PFSK-1 (cell line): Measurements from ENCODE around the gene KRT27.
A peak's percentile ranks its signal among the peaks of the same experiment; 100 is the strongest.

Experiments used
- FOXP2 ChIP-seq: optimal IDR thresholded peaks from 2 replicates; pipeline ENCODE3; 2011; ENCODE audit warnings: borderline replicate concordance, control low read depth, inconsistent platforms; ENCODE audit not compliant: insufficient read depth; ENCODE audit errors: extremely low read length, extremely low read depth
- POLR2AphosphoS5 ChIP-seq: IDR thresholded peaks from 2 replicates; pipeline ENCODE4 v1.6.1; 2012; ENCODE audit warnings: low read depth, mild to moderate bottlenecking, control low read depth, low read length, moderate library complexity
- REST ChIP-seq, 2 experiments: IDR thresholded peaks; 2 replicates each; pipeline versions ENCODE4 v1.6.1 to v1.8.0; 2011 to 2012; ENCODE audit warnings: low read depth in 2 of 2, low read length in 2 of 2, control low read depth in 1 of 2, inconsistent platforms in 1 of 2, mild to moderate bottlenecking in 1 of 2, moderate library complexity in 1 of 2; ENCODE audit not compliant: insufficient read depth in 1 of 2
- SIN3A ChIP-seq: IDR thresholded peaks from 2 replicates; pipeline ENCODE4 v1.6.1; 2012; ENCODE audit warnings: mild to moderate bottlenecking, low read length, moderate library complexity, borderline replicate concordance; ENCODE audit not compliant: insufficient read depth
- TAF1 ChIP-seq: IDR thresholded peaks from 2 replicates; pipeline ENCODE4 v1.6.1; 2012; ENCODE audit warnings: low read length, control low read depth, borderline replicate concordance; ENCODE audit not compliant: insufficient read depth

The KRT27 gene

GRCh38 chr17:40806131-40806530, 23.8 kb upstream of the KRT27 start:
- TF ChIP-seq SIN3A: no peak
- no peak for TF ChIP-seq FOXP2
- TF ChIP-seq TAF1: no peak
- TF ChIP-seq REST (IDR thresholded peaks at IDR 0.05; ENCODE audit: insufficient read depth in 1 of 2, low read depth in 2 of 2, low read length in 2 of 2): peak; percentile 48 to 91; a peak in 3 of 4 replicates
- no peak for TF ChIP-seq POLR2AphosphoS5

GRCh38 chr17:40803617-40804082, 21.3 kb upstream of the KRT27 start:
- TF ChIP-seq FOXP2 (peak; percentile 44), REST (IDR thresholded peaks at IDR 0.05; ENCODE audit: insufficient read depth in 1 of 2, low read depth in 2 of 2, low read length in 2 of 2) (no peak)

- no peak for TF ChIP-seq TAF1
- TF ChIP-seq FOXP2: no peak
- no peak for TF ChIP-seq REST (IDR thresholded peaks at IDR 0.05; ENCODE audit: insufficient read depth in 1 of 2, low read depth in 2 of 2, low read length in 2 of 2)
- no peak for TF ChIP-seq SIN3A
- TF ChIP-seq POLR2AphosphoS5: no peak
These were observed 18.8 kb upstream of the KRT27 start for GRCh38 chr17:40801157-40801556.

GRCh38 chr17:40800381-40800780, 18.0 kb upstream of the KRT27 start:
- TF ChIP-seq SIN3A (no peak), REST (IDR thresholded peaks at IDR 0.05; ENCODE audit: insufficient read depth in 1 of 2, low read depth in 2 of 2, low read length in 2 of 2) (no peak), TAF1 (no peak), FOXP2 (no peak), POLR2AphosphoS5 (no peak)

- no peak for TF ChIP-seq TAF1
- no peak for TF ChIP-seq SIN3A
- no peak for TF ChIP-seq POLR2AphosphoS5
- no peak for TF ChIP-seq FOXP2
- TF ChIP-seq REST (IDR thresholded peaks at IDR 0.05; ENCODE audit: insufficient read depth in 1 of 2, low read depth in 2 of 2, low read length in 2 of 2): no peak
These were observed 17.5 kb upstream of the KRT27 start, which contains the start of gene KRT28 for GRCh38 chr17:40799859-40800258. KRT28 (minus strand) TSS chr17:40799959; CDS start chr17:40799893, 66 bp downstream.
